T-helper 2 cell (primary cell): Measurements from ENCODE around the gene CDT1.
"Not testable (repeated sequence)": the region's sequence is repeated elsewhere in the genome, so short reads cannot be mapped to it uniquely, and the experiment has no call there.

Source experiments
- DNase-seq, 5 experiments: peaks; one replicate each; pipeline versions ENCODE4 v3.0.0 to v3.0.0-alpha.2; 2012 to 2022

The CDT1 gene

DNA sequence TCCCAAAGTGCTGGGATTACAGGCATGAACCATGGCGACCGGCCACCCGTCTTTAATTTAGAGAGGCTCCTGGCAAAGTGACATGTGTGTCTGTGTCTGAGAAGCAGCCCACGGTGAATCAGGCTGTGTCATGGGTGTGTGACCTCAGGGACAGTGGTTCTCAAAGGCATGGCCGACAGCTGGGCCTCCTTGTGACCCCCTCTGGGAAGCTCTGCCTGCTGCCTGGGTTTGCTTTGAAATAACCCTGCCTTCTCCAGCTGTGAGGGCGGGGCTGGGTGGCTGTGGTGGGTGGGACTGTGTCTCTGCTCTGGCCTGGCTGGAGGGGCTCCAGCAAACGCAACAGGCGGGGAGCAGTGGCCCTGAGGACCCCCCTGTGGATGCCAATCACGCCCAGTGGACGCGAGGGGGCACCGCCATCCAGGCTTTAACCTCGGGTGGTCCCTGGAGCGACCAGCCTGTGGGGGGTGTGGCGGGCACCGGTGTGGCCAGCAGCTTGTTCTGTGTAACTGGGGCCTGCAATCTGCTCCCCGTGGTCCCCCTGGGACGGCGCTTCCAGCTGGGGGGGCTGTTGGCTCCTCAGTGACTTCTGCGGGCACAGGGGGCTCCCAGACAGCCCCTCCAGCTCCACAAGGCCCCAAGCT lies 16.9 kb downstream of the CDT1 start:
- no peak for DNase-seq

DNA sequence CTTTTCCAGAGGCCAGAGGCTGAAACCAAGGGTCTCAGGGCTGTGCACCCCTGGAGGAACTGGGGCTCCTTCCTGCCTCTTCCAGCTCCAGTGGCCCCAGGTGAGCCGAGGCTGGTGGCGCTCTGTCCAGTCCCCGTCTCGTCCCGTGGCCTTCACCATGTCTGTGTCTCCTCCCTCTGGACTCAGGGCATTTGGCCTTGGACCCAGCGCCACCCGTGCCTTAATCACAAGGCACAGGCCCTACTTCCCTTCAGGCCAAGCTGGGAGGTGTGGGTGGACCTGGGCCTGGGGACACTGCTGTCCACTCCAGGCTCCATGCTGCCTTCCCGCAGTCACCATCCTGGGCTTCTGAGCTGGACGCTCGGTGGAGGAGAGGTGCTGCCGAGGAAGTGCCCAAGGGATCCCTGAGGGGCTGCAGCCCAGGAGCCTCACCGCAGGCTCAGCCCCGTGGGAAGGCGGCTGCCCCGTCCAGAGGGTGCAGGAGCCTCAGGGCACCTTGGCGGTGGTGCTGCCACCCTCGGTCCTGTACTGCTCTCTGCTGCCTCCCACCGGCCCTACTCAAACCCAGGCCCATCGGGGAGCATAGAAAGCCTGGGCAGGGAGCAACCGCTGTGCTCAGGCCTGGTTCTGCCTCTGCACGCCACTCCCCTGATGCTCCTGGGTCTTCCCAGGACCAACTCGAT lies 17.7 kb downstream of the CDT1 start:
- no peak for DNase-seq

DNA sequence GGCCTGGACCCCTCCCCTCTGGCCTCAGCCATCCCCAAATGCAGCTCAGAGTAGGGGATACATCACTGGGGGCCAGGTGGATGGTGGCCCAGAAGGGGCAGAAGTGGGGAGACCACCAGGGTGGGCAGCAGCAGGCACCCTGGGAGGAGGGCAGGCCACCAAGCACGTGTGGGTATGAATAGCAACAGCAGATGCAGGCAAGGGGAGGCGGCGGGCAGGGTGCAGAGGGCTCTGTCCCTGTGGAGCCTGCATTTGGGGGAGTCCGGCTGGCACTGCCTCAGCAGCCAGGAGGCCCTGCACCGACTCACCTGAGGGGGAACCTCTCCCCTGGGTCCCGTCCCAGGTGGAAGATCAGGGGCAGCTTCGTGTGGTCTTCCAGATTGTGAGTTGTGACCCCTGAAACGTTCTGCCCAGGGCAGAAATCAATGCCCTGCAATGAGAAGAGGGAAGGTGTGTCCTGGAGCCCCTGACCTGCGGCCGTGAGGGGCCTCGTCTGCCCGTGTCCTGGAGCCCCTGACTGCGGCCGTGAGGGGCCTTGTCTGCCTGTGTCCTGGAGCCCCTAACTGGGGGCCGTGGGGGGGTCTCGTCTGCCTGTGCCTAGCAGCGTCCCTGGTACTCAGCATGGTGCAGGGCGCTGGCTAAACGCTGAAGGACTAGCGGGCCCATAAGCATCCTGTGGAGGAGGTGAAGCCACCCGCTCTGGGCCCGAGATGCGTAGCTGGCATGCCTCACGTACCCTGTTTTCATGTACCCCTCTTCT lies 18.9 kb downstream of the CDT1 start:
- DNase-seq, result no peak

DNA sequence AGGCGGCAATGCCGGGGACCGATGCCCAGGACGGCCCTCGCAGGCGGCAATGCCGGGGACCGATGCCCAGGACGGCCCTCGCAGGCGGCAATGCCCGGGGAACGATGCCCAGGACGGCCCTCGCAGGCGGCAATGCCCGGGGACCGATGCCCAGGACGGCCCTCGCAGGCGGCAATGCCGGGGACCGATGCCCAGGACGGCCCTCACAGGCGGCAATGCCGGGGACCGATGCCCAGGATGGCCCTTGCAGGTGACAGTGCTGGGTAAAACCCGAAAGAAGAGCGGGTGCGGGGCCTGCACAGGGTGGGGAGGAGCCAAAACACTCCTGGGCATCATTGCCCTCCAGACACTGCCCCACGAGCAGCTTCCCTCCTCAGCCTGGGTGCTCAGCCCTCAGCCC lies 20.1 kb downstream of the CDT1 start:
- DNase-seq, result not testable (repeated sequence)

DNA sequence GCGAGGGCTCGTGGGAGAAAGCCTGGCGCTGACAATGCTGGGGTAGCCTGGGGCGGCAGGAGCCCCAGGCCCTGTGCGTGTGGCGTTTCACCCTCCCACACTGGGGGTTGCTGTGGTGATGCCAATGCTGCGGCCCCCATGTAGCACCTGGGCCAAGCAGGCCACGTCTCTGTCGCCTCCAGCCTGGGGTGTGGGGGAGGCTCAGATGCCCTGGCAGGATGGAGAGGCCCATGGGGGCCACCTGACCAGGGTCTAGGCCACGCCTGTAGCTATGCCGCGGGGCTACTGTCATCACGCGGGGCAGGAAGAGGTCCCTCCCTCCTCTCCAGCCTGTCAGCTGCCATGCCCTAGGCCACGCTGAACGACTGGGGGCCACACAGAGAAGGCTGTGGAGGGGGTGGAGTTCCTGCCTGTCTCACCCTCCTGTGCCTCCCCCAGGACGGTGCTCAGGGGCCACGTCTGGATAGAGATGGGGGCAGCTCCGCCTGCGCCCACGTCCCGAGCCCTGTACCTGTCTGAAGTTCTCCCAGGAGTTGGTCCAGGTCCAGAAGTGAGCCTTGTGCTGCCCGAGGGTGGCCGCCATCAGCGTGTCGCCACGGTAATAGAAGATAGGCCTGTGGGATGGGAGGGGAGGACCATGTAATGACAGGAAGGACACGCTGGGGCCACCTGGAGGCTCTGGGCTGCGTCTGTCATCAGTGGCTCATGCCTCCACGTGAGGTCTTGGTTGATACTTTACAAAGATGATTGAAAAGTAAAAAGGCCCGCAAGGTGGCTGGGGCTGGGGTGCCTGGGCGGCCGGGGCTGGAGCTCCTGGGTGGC lies 20.9 kb downstream of the CDT1 start:
- DNase-seq, result no peak

DNA sequence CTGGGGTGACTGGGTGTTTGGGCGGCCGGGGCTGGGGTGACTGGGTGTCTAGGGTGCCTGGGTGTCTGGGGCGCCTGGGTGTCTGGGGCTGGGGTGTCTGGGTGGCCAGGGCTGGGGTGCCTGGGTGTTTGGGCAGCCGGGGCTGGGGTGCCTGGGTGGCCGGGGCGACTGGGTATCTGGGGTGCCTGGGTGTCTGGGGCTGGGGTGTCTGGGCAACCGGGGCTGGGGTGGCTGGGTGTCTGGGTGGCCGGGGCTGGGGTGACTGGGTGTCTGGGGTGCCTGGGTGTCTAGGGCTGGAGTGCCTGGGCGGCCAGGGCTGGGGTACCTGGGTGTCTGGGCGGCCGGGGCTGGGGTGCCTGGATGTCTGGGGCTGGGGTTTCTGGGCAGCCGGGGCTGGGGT lies 21.6 kb downstream of the CDT1 start:
- no peak for DNase-seq

DNA sequence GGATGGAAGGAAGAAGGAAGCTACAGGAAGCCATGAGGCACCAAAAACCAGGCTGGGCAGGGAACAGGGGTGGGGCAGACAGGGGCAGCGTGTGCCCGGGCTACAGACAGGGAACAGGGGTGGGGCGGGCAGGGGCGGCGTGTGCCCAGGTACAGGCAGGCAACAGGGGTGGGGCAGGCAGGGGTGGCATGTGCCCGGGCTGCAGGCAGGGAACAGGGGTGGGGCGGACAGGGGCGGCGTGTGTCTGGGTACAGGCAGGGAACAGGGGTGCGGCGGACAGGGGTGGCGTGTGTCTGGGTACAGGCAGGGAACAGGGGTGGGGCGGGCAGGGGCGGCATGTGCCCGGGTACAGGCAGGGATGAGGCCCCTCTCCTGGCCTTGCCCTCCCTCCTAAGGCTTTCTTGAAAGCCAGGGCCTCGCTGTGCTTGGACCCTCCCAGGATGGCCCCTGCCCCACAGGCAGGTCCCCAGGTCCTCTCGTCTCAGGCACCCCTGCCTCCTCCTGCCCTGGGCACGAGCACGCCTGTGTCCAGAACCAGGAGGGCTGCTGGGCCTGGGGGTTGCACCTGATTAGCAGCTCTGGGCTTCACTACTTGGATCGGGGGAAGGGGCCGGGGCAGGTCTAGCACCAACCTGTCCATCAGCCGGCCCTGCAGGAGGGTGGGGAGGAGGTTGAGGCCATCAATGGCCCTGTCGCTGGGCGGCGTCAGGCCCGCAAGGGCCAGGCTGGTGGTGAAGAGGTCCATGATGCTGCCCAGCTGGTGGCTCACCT lies 22.7 kb downstream of the CDT1 start:
- no peak for DNase-seq

DNA sequence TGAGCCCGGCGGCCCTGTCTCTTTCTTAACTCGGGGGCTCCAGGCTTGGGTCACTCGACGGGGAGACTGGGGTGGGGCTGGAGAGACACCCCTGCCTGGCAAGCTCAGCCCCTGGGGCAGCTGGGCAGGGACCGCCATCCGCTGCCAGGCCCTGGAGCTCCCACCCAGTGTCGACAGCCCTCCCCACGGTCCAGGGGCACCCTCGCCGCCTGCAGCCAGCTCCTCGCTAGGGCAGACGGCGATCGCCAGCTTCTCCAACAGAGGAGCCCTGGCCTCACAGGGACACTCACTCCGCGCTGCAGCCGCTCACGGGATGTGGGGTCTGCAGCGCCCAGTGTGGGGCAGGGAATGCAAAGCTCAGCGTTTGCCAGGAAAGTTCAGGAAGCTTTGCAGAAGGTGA lies 24.1 kb downstream of the CDT1 start:
- DNase-seq, result no peak

DNA sequence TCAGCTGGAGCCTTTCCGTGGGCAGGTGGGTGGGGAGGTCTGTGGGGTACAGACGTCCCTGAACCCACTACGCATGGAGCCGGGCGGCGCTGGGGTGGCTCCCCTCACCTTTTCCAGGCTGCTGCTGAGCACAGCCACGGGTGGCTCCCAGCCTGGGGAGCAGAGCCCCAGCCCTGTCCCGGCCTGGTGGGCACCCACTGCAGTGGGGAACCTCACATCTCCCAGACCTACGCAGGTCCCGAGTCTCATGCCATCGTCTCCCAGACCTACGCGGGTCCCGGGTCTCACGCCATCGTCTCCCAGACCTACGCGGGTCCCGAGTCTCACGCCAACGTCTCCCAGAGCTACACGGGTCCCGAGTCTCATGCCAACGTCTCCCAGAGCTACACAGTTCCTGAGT lies 25.1 kb downstream of the CDT1 start:
- DNase-seq, result no peak

DNA sequence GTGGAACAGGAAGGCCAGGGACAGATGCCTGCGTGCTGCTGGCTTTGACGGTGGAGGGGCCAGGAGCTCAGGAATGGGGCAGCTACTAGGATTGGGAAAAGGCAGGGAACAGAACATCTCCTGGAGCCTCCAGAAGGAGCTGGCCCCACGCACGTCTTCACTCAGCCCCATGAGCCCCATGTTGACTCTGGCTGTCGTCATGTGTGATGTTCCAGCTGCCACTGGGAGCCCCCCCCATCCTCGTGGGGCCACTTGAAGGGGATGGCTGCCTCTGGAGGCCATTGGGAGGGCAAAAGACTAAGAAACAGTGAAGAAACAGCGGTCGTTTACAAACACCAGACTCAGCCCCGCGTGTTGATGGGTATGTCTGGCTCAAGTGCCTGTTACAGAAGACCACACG lies 26.7 kb downstream of the CDT1 start:
- DNase-seq, result no peak

DNA sequence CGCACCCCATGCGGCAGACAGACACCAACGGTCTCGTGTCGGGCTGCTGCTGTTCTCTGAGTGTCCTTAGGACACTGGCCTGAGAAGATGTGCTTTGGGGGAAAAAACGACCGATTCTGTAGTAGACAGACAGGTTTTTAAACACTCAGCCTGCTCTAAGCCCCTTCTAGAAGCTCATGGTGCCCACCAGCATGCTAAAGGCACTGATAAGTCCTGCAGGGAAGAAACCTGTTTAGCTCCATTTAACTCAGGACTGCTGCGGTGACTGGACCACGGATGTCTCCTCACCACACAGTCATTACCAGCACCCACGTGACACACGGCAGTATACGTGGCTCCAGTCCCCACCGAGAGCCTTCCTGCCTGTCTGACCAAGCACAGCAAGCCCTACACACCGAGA lies 27.2 kb downstream of the CDT1 start:
- DNase-seq, result no peak

DNA sequence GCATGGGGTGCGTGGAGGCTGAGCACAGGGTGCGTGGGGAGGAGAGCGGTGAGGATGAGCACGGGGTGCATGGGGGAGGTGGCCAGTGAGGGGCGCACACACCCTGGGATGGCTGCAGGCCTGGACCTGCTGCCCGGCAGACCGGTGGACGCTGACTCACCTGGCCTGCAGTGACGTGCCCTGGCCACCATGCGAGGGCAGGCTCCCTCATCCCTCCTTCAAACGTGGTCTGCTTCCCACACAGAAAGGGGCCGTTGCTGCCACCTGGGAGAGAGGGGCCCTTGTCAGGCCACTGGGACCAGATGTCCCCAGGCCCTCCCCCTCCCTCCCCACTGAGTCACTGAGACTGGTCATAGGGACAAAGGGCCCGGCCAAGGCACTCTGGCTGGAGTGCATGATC lies 28.2 kb downstream of the CDT1 start:
- DNase-seq, result no peak

DNA sequence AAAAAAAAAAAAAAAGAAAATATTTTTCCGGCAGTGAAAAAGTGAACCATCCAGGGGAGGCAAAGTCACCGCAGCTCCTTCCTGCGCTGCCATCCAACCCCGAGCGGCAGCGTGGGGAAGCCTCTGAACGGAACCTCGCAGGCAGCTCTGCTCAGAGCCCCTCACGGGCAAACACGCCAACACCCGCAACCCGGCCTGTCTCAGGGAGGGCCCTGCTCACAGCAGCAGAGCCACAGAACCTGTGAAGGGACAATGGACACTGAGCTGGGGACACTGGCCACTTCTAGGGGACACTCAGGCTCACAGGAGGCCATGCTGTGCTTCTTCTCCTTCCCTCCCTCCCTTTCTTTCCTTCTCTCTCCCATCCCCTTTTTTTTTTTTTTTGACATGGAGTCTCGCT lies 29.5 kb downstream of the CDT1 start:
- DNase-seq, result no peak

DNA sequence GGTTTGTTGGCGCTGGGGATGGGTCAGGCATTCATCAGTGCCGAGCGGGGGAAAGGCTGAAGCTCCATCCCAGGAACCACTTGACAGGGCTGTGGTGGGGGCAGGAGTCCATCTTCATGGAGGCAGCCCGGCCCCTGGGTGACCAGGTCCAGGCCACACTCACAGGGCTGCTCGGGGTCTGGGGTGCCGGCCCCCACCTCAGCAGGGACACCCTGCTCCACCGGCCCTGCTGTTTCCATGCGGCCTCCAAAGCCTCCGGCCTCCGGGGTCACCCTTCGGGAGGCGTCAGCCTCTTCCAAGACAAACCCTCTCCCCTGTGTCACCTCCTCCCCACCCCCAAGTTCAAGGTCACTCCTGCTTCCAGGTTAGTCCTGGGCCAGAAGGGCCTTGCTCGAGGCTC lies 31.1 kb downstream of the CDT1 start:
- no peak for DNase-seq

DNA sequence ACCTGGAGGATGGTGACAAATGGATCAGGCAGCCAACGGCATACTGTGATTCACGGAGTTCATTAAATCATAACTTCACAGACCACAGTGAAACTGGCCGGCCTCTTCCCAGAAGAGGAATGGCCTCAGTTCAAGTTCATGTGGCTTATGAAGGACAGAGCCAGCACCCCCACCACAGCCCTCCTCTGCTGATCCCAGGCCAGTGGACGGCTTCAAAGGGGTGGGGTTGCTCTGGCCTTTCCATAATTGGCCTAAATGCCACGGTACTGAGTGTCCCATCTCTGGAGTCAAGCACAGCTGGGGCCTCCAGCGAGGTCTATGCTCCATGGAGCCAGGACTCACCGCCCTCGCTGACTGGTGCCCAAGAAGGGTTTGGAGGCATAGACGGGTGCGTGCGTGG lies 31.8 kb downstream of the CDT1 start:
- DNase-seq, result no peak

DNA sequence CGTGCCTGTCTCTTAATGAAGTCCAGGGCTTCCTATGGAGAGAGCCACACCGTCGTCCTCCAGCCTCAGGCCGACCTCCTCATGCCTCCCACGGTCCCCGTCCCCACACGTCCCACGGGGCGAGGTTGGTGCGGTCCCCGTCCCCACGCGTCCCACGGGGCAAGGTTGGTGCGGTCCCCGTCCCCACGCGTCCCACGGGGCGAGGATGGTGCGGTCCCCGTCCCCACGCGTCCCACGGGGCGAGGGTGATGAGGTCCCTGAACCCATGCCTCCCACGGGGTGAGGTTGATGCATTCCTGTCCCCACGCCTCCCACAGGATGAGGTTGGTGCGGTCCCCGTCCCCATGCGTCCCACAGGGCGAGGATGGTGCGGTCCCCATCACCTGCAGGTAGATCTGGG lies 32.2 kb downstream of the CDT1 start:
- no peak for DNase-seq

DNA sequence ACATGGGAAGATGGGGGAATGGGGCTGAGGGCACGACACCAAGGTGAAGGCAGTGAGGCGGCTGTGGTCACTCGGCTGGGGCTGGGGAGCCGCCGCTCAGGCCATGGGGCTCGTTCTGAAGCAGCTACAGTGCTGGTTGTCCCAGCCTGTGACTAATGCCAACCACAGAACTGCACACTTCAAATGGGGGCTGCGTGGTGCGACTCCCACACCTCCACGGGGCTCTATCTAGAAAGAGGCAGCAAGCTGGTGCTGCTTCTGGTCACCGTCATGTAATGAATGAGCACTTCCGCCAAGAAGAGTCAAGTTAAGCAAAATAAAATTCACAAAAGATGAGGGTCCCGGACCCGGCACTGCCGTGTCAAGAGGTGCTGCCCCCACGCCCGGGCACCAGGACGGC lies 33.2 kb downstream of the CDT1 start:
- DNase-seq, result no peak

DNA sequence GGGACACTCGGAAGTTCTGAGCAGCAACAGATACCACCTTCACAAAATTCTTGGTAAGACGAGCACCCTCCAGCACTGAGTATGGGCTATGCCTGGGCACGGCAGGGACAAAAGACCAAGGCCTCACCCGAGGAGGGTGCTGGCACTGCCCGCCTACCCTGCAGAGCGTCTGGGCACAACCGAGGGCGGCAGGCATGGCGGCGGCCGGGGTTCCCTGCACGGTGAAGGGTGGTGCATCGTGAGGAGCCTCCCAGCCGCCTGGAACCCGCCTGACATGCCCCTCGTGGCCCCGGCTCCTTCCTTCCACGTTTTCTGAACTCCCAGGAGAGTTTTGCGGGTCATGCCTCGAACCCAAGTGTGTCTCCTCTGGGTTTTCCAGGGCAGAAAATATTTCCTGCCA lies 34.2 kb downstream of the CDT1 start:
- DNase-seq, result no peak

DNA sequence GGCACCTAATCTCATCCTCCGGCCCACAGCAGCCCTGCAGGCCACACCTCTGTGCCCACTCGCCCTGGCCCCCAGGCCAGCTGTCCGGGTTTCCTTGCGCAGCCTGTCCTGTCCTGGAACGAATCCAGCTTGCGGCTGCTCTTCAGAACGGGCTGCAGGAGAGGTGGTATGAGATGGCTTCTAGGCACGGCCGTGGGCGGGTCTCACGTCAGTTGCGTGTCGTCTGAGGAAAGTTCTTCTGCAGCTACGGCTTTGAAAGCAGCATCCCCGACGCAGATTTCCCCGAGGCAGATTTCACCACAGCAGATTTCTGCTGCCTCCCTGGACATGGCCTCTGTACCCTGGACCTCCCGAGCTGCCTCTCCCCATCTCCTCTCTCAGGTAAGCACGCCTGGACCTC lies 35.0 kb downstream of the CDT1 start:
- DNase-seq, result no peak

DNA sequence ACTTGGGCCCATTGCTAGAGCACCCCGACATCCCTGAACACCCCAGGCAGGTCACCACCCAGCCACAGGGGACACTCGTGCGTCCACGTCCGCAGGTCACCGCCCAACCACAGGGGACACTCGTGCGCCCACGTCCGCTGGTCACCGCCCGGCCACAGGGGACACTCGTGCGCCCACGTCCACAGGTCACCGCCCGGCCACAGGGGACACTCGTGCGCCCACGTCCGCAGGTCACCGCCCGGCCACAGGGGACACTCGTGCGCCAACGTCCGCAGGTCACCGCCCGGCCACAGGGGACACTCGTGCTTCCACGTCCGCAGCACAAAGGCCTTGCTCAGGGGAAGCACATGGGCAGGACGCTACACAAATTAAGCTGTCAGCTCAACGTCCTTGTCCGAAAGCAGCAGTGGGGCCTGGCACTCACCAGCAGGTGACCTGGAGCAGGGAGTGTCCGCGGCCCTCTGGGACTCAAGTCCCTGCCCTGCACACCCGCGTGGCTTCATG lies 35.5 kb downstream of the CDT1 start:
- DNase-seq, result no peak

DNA sequence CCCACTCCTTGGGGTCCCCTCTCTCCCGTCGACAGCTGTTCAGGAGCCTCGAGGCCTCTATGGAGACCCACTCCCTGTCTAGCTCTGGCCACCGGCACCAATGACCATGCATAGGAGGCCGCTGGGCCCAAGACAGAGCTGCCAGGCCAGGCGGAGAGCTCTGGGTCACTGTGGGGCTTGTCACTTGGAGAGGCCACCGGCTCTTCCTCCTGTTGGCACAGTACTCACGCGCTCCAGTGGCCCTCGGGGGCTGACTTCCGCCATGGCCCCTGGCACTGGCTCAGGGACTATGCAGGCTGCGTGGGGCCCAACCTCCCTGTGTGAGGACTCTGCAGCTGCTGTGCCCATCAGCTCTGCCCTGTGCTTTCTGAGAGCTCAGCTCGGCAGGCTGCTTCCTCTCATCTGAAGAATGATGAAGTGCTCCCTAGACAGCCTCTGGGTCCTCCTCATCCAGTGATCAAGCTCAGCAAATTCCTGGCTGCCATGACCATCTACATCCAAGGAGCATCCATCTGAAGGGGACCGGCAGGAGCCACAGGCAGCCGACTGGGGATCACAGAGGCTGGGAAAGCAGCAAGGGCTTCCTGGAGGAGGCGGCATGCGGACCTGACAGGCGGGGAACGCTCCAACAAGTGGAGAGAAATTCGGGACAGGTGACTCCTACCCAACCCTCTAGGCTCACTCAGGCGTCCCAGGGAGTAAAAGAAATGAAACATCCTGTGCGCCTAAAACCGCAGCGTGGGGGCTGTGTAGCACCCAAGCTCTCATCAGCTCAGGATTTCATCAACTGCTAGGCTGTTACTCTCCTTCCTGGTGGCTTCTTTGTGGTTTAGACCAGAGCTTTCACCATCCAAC lies 36.4 kb downstream of the CDT1 start:
- DNase-seq, result no peak
